Stimulated activated CD8-positive, alpha-beta memory T cell treated with anti-CD3 and anti-CD28 coated beads, Interleukin-2, amount 100 ng/mL, for 48 hours (primary cell): ENCODE measurements around the gene ASPA.

ENCODE experiments used
- DNase-seq, 2 donors: peaks; one replicate each; pipeline ENCODE4 v3.0.0-alpha.2; 2020; ENCODE audit warnings: low read depth in 2 of 2

Gene ASPA

DNA sequence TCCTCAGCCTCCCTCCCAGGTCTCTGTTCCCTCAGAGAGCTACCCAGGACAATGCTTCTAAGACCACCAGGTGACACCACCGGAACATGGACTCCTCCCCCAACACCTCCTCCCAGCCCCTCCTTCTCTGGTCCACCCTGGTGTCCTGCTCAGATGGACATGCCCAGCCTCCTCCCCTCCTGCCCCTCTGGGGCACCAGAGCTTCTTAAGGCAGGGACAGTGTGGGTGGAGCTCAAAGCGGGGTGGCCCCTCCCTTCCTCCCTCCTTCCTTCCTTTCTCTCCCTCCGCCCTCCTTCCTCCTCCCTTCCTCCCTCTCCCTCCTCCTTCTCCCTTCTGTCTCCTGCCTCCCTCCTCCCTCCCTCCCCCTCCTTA lies 59.1 kb downstream of the ASPA start:
- no peak for DNase-seq

- peak; percentile 49 to 56 for DNase-seq
Observed at GRCh38 chr17:3535253-3535995, 59.6 kb downstream of the ASPA start.

DNA sequence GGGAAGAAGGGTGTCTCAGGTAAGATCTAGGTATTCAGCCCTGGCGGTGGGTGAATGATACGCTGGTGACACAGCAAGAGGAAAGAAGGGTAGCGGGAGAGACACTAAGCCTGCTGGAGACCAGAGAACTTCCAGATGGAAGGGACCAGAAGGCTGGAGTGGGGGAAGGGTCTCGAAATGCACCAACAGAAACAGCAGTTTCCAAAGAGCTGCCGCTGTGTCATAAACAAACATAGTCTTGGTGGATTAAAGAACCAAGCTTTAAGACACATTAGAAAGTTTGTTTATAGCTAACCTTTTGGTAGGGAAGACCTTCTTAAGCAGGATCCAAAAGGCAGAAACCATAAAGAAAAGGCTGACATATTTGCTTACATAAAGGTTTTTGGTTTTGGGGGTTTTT lies 60.9 kb downstream of the ASPA start:
- DNase-seq = no peak

- DNase-seq = no peak
Observed at GRCh38 chr17:3539881-3540540, 64.2 kb downstream of the ASPA start.

GRCh38 chr17:3542410-3543088 lies 66.8 kb downstream of the ASPA start:
- DNase-seq = no peak

DNA sequence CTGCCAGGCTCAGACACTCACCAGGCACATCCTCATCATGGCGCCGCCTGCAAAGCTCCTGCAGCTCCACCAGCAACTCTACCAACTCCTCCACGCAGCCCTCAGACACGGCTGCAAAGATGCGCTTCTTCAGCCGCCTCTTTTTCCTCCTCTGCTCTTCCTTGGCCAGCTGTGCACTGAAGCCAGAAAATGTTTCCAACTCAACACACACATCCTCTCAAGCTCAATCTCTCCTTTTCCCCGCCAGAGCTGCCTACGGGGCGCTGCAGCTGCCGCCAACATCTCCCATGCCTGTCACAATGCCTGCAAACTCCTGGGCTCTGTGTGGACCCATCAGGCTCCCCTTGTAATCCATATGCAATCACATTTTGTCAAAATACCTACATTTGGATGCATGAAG lies 67.7 kb downstream of the ASPA start:
- no peak for DNase-seq

DNA sequence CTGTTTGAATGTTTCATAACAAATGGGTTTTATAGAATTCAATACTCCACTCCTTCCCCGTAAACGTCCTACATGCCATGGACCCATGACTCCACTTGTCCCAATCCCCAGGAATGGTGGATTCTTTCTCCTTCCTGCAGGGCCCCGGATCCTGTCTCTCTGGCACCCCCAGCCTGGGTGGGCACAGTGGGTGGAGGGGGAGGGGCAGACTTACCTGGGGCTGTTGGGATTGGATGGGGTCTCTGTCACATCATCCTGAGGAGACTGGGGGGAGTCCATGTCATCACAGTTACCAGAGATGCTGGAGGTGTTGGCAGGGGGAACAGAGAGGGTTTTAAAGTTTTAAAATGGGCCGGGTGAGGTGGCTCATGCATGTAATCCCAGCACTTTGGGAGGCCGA lies 68.6 kb downstream of the ASPA start:
- DNase-seq = no peak

- DNase-seq = no peak
Observed at GRCh38 chr17:3545151-3545550, 69.4 kb downstream of the ASPA start.

GRCh38 chr17:3546521-3546920 lies 70.7 kb downstream of the ASPA start:
- DNase-seq = no peak

DNA sequence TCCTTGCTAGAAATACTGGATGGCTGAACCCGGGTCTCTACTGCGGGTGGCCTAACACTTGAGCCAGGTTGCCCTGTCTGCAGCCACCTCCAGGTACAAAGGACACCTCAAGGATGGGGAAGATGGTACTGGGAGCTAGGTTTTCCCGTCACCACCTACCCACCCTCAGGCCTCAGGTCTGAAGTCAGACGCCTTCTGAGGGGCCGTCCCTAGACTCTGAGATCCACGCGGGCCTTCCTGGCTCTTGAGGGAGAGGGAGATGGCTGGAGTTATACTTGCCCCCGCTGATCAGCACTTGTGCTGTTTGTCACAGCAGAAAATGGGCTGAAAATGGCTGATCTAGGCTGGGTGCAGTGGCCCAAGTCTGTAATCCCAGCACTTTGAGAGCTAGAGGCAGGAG lies 71.2 kb downstream of the ASPA start:
- DNase-seq = no peak

DNA sequence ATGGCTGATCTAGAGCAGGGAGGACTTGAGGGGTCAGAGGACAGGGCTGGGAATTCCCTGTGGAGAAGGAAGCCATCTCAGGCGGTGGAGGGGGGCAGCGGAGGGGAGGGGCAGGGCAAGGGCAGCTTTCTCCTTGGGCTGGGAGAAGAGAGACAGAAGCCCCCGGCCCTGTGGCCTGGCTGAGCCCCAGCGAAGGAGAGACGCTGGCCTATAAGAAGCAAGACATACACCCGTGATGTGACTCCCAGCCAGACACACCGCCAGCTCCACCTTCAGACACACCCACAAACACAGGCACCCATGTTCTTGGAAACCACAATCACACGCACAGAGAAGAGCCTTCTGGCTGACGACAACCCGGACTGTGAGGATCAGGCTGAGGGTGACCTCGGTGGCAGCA lies 71.8 kb downstream of the ASPA start:
- DNase-seq = no peak

DNA sequence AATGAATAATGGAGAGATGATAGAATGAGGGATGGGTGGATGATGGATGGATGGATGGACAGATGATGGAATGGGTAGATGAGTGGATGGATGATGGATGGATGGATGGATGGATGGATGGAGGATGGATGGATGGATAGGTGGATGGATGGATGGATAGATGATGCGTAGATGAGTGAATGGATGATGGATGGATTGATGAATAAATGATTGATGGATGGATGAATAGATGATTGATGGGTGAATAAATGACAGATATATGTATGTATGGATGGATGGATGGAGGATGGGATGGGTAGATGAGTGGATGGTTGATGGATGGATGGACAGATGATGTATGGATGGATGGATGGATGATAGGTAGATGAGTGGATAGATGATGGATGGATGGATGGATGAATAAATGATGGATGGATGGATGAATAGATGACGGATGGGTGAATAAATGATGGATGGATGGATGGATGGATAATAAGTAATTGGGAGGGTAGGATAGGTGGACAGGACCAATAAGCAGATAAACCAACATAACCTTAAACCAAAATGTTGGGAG lies 73.9 kb downstream of the ASPA start:
- DNase-seq = no peak

- no peak for DNase-seq
Observed at GRCh38 chr17:3551189-3551588, 75.4 kb downstream of the ASPA start.

GRCh38 chr17:3552916-3553315 lies 77.1 kb downstream of the ASPA start:
- no peak for DNase-seq
